HG02884 (cell line): ENCODE measurements around the gene ATRX.
"Not testable (repeated sequence)": the region's sequence is repeated elsewhere in the genome, so short reads cannot be mapped to it uniquely, and the experiment has no call there.

Experiments used
- ATAC-seq: cut with Tn5 transposase; IDR thresholded peaks from one replicate; pipeline ENCODE4 v1.9.1; 2021; ENCODE audit warnings: mild to moderate bottlenecking, moderate library complexity; ENCODE audit not compliant: unreplicated experiment

Gene ATRX

GRCh38 chrX:77635373-77635772 lies 150.6 kb downstream of the ATRX start:
- no peak for ATAC-seq

- no peak for ATAC-seq
Observed at GRCh38 chrX:77628294-77629025, 157.6 kb downstream of the ATRX start.

GRCh38 chrX:77622672-77623071 lies 163.3 kb downstream of the ATRX start:
- no peak for ATAC-seq

DNA sequence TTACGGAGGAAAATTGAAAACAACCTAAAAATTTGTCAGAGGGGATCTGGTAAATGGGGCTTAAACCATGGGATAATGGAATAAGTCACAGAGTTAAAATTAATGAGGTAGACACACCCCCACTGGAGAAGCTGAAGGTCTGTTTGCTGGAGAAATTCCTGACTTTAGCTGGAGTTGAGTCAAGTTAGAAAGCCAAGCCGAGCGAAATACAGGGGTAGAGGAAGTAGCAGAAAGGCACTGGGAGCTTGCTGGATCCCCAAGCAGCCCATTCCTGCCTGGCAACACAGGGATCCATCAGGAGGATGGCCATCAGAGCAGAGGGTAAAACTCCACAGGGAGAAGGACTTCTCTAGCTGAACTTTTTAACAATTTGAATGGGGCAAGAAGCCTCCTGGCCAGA lies 163.8 kb downstream of the ATRX start:
- no peak for ATAC-seq

- ATAC-seq = not testable (repeated sequence)
Observed at GRCh38 chrX:77621453-77621852, 164.6 kb downstream of the ATRX start.

- ATAC-seq = no peak
Observed at GRCh38 chrX:77617206-77617605, 168.8 kb downstream of the ATRX start.

- no peak for ATAC-seq
Observed at GRCh38 chrX:77603635-77604336, 182.2 kb downstream of the ATRX start.

DNA sequence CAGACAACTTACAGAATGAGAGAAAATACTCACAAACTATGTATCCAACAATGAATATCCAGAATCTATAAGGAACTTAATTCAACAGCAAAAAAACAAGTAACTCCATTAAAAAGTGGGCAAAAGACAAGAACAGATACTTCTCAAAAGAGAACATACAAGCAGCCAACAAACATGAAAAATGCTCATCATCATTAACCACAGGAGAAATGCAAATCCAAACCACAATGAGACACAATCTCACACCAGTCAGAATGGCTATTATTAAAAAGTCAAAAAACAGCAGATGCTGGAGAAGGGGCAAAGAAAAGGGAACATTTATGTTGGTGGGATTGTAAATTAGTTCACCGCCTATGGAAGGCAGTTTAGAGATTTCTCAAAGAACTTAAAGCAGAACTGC lies 188.5 kb downstream of the ATRX start:
- ATAC-seq = no peak

GRCh38 chrX:77597090-77597489 lies 188.9 kb downstream of the ATRX start:
- ATAC-seq = no peak

- ATAC-seq = no peak
Observed at GRCh38 chrX:77595848-77596247, 190.2 kb downstream of the ATRX start.

DNA sequence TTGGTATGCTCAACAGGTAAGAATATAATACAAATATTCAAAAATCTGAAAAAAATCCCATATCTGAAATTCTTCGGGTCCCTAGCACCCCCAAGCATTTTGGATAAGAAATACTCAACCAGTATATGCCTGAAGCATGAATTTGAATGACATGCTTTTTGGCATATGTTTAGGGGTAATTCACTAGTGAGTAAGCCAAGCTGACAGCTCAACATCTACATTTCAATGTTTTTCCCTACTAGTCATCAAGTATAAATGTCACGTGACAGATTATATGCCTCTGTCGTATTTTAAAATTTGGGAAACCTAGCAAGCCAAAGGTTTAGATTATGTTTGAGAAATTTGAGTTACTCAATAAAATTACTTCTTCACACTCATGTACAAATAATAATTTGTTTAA lies 213.7 kb downstream of the ATRX start:
- ATAC-seq = no peak

GRCh38 chrX:77565278-77565677 lies 220.7 kb downstream of the ATRX start:
- ATAC-seq = no peak

DNA sequence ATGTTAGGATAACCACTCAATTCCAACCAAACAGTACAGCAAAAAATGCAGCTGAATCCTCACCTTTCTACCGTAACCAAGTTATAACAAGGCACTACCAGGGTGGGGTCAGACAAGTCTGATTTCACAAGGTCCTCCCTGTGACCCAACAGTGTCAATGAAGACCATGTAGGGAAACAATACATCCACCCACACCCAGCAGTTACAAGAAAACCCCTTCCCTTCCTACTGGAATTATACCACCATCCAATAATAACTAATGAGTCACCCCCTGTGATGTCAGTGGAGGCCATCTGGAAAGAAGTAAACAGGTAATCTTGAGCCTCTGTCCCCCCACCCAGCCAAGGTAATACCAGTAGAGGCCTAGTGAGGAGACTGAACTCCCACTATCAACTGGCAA lies 221.2 kb downstream of the ATRX start:
- ATAC-seq = no peak

- ATAC-seq = no peak
Observed at GRCh38 chrX:77561372-77561771, 224.6 kb downstream of the ATRX start.

- no peak for ATAC-seq
Observed at GRCh38 chrX:77556276-77556675, 229.7 kb downstream of the ATRX start.

DNA sequence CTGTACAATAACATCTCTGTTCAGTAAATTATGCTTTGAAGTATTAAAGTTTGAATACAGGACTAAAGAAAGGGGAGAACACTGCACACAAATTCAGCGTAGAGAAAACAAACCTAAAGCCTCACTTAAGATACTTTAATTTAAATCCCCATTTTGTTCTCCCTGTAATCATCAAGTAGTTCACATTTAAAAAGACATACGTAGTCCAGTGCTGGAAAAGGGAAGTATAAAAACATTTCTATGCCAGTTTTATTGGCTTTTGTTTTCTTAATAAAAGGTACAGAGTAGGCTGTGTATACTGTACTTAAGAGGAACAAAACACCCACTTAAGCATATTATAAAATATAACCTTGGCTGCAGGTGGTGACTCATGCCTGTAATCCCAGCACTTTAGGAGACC lies 237.3 kb downstream of the ATRX start:
- no peak for ATAC-seq

DNA sequence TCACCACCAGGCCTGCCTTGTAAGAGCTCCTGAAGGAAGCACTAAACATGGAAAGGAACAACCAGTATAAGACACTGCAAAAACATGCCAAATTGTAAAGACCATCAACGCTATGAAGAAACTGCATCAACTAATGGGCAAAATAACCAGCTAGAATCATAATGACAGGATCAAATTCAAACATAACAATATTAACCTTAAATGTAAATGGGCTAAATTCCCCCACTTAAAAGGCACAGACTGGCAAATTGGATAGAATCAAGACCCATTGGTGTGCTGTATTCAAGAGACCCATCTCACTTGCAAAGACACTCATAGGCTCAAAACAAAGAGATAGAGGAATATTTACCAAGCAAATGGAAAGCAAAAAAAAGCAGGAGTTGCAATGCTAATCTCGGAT lies 246.2 kb downstream of the ATRX start:
- not testable (repeated sequence) for ATAC-seq

DNA sequence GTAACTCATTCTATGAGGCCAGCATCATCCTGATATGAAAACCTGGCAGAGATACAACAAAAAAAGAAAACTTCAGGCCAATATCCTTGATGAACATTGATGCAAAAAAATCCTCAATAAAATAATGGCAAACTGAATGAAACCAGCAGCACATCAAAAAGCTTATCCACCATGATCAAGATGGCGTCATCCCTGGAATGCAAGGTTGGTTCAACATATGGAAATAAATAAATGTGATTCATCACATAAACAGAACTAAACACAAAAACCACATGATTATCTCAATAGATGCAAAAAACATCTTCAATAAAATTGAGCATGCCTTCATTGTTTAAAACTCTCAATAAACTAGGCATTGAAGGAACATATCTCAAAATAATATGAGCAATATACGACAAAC lies 254.8 kb downstream of the ATRX start:
- not testable (repeated sequence) for ATAC-seq

GRCh38 chrX:77528034-77528433 lies 258.0 kb downstream of the ATRX start:
- ATAC-seq = no peak

GRCh38 chrX:77527233-77528001 lies 258.6 kb downstream of the ATRX start:
- ATAC-seq = no peak

DNA sequence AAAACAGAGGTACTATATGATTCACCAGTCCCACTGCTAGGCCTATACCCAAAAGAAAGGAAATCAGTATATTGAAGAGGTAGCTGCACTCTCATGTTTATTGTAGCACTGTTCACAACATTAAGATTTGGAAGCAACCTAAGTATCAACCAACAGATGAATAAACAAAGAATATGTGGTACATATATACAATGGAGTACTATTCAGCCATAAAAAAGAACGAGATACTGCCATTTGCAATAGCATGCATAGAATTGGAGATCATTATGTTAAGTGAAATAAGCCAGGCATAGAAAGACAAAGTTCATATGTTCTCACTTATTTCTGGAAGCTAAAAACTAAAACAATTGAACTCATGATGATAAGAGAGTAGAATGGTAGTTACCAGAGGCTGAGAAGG lies 266.3 kb downstream of the ATRX start:
- ATAC-seq = no peak

DNA sequence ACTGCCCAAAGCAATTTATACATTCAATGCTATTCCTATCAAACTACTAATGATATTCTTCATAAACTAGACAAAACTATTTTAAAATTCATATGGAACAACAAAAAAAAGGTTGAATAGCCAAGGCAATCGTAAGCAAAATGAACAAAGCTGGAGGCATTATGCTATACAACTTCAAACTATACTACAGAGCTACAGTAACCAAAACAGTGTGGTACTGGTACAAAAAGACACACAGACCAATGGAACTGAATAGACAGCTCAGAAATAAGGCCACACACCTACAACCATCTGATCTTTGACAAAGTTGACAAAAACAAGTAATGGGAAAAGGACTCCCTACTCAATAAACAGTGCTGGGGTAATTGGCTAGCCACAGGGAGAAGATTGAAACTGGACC lies 271.8 kb downstream of the ATRX start:
- ATAC-seq = no peak
